ENCODE results near the gene C2orf80.

- TF ChIP-seq CTCF (IDR thresholded peaks at IDR 0.05) (no peak), EZH2 (IDR thresholded peaks at IDR 0.05; ENCODE audit: borderline replicate concordance, insufficient read depth, low read depth, low read length, poor library complexity, severe bottlenecking) (no peak)
Measured at GRCh38 chr2:208118918-208119317, 70.9 kb downstream of the C2orf80 start.

Data from B cell (primary cell).